Loucy (cell line): Measurements from ENCODE around the gene CSF1.

Source experiments
- H2AFZ ChIP-seq: fragments of 200-600 bp; sonication (generic); 2 replicates; pipeline ENCODE4 v1.6.0; 2016; ENCODE audit warnings: antibody characterized with exemption, mild to moderate bottlenecking, low read length, moderate library complexity
- H3F3A ChIP-seq: fragments of 200-600 bp; 2 replicates; pipeline ENCODE4 v1.6.0; 2016; ENCODE audit warnings: antibody characterized with exemption, low read depth, mild to moderate bottlenecking
- H3K27me3 ChIP-seq: fragments of 200-600 bp; sonication (generic); 2 replicates; pipeline ENCODE4 v1.6.1; 2014; ENCODE audit warnings: low read length, mild to moderate bottlenecking; ENCODE audit not compliant: insufficient read depth, poor library complexity, severe bottlenecking
- H3K36me3 ChIP-seq: fragments of 200-600 bp; sonication (generic); 2 replicates; pipeline ENCODE4 v1.6.1; 2016; ENCODE audit warnings: low read length; ENCODE audit not compliant: insufficient read depth
- H3K4me1 ChIP-seq: fragments of 200-600 bp; sonication (generic); 2 replicates; pipeline ENCODE4 v1.5.1; 2014; ENCODE audit warnings: low read length, mild to moderate bottlenecking; ENCODE audit not compliant: insufficient read depth, poor library complexity, severe bottlenecking
- H3K4me2 ChIP-seq: fragments of 200-600 bp; sonication (generic); 2 replicates; pipeline ENCODE4 v1.6.0; 2014; ENCODE audit warnings: antibody characterized with exemption, low read length, low read depth, mild to moderate bottlenecking; ENCODE audit not compliant: poor library complexity, severe bottlenecking
- H3K4me3 ChIP-seq: fragments of 200-600 bp; sonication (generic); 2 replicates; pipeline ENCODE4 v1.5.1; 2014; ENCODE audit warnings: low read length, mild to moderate bottlenecking, mixed read lengths; ENCODE audit not compliant: poor library complexity, severe bottlenecking
- H3K79me2 ChIP-seq: fragments of 200-600 bp; sonication (generic); 2 replicates; pipeline ENCODE4 v1.6.1; 2014; ENCODE audit warnings: low read length; ENCODE audit not compliant: insufficient read depth
- H3K9ac ChIP-seq: fragments of 200-600 bp; sonication (generic); 2 replicates; pipeline ENCODE4 v1.6.0; 2014; ENCODE audit warnings: mild to moderate bottlenecking, low read depth, low read length, moderate library complexity; ENCODE audit not compliant: poor library complexity, severe bottlenecking
- H3K9me2 ChIP-seq: fragments of 200-600 bp; sonication (generic); replicated peaks from 2 replicates; pipeline ENCODE4 v1.6.1; 2016; ENCODE audit warnings: low read depth, low read length, mixed read lengths
- H3K9me3 ChIP-seq: fragments of 200-600 bp; sonication (generic); 2 replicates; pipeline ENCODE4 v1.6.1; 2014; ENCODE audit warnings: mild to moderate bottlenecking, antibody characterized with exemption, low read length, low read depth; ENCODE audit not compliant: insufficient read depth
- H4K20me1 ChIP-seq: fragments of 200-600 bp; sonication (generic); 2 replicates; pipeline ENCODE4 v1.6.0; 2014; ENCODE audit warnings: antibody characterized with exemption, low read length, mild to moderate bottlenecking; ENCODE audit not compliant: insufficient read depth, poor library complexity, severe bottlenecking
- EZH2phosphoT487 ChIP-seq: fragments of 200-600 bp; IDR thresholded peaks from 2 replicates; pipeline ENCODE4 v1.6.1; 2018; ENCODE audit warnings: antibody characterized with exemption, mild to moderate bottlenecking, moderate library complexity, borderline replicate concordance
- TF ChIP-seq, protein P1 (sequence below): fragments of 200-600 bp; sonication (generic); conservative IDR thresholded peaks from 2 replicates; pipeline ENCODE4 v1.5.1; 2014; ENCODE audit warnings: mild to moderate bottlenecking, antibody characterized with exemption, low read length

Gene CSF1

DNA sequence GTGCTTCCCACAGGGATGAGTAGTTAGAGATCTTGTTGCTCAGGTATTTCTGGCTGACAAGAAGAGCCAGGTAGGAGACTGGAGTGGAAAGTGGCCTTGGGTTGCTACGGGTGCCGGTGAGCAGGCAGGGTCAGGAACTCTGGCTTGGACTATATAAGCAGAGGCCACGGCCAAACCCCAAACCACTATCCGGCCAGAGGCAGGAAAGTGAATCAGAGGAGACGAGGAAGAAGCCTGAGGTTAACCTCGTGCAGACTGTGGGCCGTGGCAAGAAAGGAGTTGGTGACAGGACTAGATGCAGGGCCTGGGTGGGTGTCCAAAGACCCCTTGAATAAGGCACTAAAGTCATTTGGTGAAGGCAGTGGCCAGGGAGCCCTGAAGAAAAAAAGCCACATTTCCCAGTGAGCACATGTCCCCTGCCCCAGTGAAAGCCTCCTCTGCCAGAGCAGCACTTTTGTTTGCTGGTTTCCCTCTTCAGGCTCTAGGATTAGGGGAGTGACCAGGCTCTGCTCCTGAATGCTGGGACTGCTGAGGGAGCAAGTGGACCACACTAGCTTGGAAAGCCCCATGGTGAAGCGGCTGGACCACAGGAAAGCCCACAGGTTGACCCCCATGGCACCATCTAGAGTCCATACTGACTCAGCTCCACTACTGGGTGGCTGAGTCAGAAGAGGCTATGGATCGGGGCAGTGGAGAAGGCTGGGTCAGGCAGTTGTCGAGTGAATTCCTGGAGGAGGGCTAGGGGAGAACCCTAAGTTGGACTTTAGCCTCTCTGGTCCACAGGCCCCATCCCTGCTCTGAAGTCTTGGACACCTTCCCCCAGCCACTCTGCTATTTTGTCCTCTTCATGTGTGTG is 23.4 kb downstream of the CSF1 start:
- H3K36me3 ChIP-seq, result peaks cover 15% of the 10 kb centered on the region; the same call in 1 of the 2 replicates
- no peak overlapping the region for H2AFZ ChIP-seq
- no peak for TF ChIP-seq EZH2phosphoT487
- TF ChIP-seq, protein P1, sequence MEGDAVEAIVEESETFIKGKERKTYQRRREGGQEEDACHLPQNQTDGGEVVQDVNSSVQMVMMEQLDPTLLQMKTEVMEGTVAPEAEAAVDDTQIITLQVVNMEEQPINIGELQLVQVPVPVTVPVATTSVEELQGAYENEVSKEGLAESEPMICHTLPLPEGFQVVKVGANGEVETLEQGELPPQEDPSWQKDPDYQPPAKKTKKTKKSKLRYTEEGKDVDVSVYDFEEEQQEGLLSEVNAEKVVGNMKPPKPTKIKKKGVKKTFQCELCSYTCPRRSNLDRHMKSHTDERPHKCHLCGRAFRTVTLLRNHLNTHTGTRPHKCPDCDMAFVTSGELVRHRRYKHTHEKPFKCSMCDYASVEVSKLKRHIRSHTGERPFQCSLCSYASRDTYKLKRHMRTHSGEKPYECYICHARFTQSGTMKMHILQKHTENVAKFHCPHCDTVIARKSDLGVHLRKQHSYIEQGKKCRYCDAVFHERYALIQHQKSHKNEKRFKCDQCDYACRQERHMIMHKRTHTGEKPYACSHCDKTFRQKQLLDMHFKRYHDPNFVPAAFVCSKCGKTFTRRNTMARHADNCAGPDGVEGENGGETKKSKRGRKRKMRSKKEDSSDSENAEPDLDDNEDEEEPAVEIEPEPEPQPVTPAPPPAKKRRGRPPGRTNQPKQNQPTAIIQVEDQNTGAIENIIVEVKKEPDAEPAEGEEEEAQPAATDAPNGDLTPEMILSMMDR, result no peak
- peaks cover 13% of the 10 kb centered on the region for H3K4me1 ChIP-seq
- H3F3A ChIP-seq, result 0 out of 2 replicates have a peak, but pooled peaks cover 13% of the 10 kb centered on the region
- H3K27me3 ChIP-seq, result no peaks in the 10 kb centered on the region
- H3K4me3 ChIP-seq, result no peak overlapping the region
- H3K4me2 ChIP-seq, result peak overlapping the region; percentile 27
- no peaks in the 10 kb centered on the region for H3K79me2 ChIP-seq
- no peaks in the 10 kb centered on the region for H3K9me2 ChIP-seq
- H3K9ac ChIP-seq, result peak overlapping the region; percentile 8
- H4K20me1 ChIP-seq, result peaks cover 9% of the 10 kb centered on the region
- H3K9me3 ChIP-seq, result peaks cover 8% of the 10 kb centered on the region; the same call in 1 of the 2 replicates

DNA sequence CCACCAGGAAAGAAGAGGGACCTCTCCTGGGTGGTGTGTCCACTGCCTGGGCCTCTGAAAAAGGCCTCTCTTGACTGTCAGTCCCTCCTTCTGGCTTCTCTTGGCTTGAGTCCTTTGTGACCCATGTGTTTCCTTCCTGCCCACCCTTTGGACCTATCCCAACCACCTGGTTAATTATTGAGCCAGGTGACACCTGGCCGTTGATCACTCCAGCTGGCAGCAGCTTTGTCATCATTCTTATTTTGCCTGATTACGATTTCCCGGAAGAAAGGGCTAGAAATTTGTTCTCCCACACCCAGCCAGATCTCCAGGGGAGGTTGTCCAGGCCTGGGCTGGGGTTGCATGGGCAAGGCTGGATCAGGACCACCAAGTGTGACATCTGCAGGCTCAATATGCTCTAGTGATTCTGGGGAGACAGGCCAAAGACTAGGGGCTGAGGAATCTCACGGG is 24.8 kb downstream of the CSF1 start:
- H3K36me3 ChIP-seq, result peaks cover 2% of the 10 kb centered on the region; the same call in 1 of the 2 replicates
- H3K4me3 ChIP-seq, result no peak overlapping the region
- peaks cover 13% of the 10 kb centered on the region for H3K4me1 ChIP-seq
- H3K9me2 ChIP-seq, result no peaks in the 10 kb centered on the region
- H3K9me3 ChIP-seq, result peaks cover 8% of the 10 kb centered on the region; the same call in 1 of the 2 replicates
- no peak overlapping the region for H2AFZ ChIP-seq
- no peak for TF ChIP-seq EZH2phosphoT487
- TF ChIP-seq, protein P1, result no peak
- H3K27me3 ChIP-seq, result no peaks in the 10 kb centered on the region
- 0 out of 2 replicates have a peak, but pooled peaks cover 10% of the 10 kb centered on the region for H3F3A ChIP-seq
- no peak overlapping the region for H3K9ac ChIP-seq
- no peak overlapping the region for H3K4me2 ChIP-seq
- H4K20me1 ChIP-seq, result peaks cover 2% of the 10 kb centered on the region
- H3K79me2 ChIP-seq, result no peaks in the 10 kb centered on the region

DNA sequence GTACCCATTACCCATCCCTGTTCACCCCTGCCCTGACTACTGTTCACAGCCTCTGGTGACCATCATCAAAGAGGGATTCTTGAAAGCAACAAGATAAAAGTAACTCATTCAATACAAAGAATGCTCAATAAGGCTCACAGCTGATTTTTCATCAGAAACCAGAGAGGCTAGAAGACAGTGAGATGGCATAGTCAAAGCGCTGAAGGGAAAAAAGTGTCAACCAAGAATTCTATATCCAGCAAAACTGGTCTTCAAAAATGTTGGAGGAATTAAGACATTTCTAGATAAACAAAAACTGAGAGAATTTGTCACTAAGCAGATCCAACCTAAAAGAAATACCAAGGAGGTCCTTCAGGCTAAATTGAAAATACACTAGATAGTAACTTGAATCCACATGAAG is 27.1 kb downstream of the CSF1 start:
- no peaks in the 10 kb centered on the region for H3K27me3 ChIP-seq
- H3K4me2 ChIP-seq, result no peak overlapping the region
- H4K20me1 ChIP-seq, result no peaks in the 10 kb centered on the region
- no peaks in the 10 kb centered on the region for H3K9me2 ChIP-seq
- H3K79me2 ChIP-seq, result no peaks in the 10 kb centered on the region
- H3F3A ChIP-seq, result no peaks in the 10 kb centered on the region
- no peaks in the 10 kb centered on the region for H3K36me3 ChIP-seq
- H3K9ac ChIP-seq, result no peak overlapping the region
- peaks cover 8% of the 10 kb centered on the region; the same call in 1 of the 2 replicates for H3K9me3 ChIP-seq
- H3K4me1 ChIP-seq, result peaks cover 13% of the 10 kb centered on the region
- no peak overlapping the region for H3K4me3 ChIP-seq
- no peak for TF ChIP-seq EZH2phosphoT487
- TF ChIP-seq, protein P1, result no peak
- H2AFZ ChIP-seq, result no peak overlapping the region
